COLO668 (cell line): ENCODE results near the gene ACSL6.

Experiments
- DNase-seq: peaks from one replicate; lab custom pipeline; 2025; ENCODE audit not compliant: unreplicated experiment; lab: John Stamatoyannopoulos, UW

The ACSL6 gene

GRCh38 chr5:132001647-132002561, 9.6 kb downstream of the ACSL6 start:
- no peak for DNase-seq

DNA sequence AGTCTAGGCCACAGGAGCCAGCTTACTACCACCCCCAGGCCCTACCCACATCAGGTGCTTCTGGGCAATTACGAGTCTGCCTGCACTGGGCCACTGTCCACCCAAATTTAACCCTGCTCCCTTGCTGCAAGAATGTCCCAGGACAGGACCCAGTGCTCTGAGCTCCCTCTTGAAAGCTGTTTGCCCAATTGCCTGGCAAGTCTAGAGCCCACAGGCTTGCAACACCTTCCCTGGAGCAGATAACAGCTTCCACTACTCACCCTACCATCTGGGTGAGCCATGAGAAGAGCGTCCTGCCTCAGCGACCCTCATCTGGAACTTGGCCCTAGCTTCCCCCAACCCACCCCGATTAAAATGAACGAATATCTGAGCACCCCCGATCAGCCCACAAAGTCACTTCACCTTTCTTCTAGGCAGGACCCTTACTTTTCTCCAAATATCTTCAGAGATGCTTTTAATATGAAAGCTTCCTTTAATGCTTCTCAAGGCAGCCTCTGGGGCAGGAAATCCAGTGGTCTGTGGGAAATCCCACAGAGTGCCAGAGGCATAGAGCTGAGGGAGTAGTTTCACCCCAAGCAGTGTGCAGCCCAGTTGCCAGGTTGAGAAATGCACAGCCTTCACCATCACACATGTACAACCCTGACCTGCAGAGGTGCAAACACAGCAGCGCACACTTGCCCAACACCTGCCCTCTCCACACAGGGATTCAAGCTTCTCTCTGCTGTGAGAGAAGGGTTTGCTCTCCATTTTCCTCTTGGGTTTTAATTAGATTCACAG, 10.6 kb downstream of the ACSL6 start:
- no peak for DNase-seq

DNA sequence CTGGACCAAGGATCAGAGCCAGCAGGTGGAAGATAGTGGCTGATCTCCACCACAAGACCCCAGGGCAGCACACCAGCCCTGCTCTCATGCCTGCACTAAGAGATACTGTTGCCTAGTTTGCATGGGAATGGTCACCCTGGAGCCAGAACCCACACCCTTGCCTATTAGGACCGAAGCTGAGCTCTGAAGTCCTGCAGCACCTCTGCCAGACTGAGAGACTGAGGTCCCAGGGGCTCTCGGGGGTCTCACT, 11.3 kb downstream of the ACSL6 start:
- DNase-seq: no peak

DNA sequence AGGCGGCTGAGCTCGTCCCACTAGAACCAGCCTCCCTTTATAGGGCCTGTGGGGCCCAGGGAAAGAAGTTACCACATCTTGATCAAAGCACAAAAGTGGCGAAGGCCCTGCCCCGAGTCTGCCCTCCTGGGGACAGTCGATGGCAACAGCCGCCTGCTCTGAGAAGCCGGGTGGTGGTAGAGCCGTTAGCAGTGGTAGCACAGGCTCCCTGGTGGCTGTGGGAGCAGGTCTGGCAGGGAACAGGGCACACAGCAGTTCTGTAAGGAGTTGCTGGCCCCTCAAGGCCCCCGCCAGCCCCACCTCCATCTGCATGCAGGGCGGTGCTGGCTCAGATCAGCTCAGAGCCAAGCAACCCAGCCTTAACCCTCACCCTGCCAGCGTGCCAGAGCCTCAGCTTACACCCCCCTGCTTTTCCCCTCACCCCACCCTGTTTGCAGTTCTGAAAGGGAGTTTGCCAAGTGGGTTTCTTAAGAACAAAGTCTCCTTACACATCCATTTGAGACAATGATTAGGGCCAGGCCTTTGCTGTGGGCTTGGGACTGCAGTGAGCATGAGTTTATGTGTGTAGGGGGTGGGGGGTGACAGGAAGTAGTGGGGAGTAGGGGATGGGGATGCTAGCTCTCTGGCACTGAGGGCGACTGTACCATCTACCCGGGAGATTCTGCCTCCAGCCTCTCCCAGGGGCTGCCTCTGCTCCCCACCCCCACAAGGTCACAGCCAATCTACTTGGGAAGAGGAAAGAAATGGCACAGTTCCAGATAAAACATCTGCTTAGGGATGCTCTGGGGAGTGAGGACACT, 11.8 kb downstream of the ACSL6 start:
- no peak for DNase-seq

GRCh38 chr5:131999041-131999440, 12.4 kb downstream of the ACSL6 start:
- DNase-seq: no peak

GRCh38 chr5:131998431-131999040, 12.9 kb downstream of the ACSL6 start:
- DNase-seq: no peak

DNA sequence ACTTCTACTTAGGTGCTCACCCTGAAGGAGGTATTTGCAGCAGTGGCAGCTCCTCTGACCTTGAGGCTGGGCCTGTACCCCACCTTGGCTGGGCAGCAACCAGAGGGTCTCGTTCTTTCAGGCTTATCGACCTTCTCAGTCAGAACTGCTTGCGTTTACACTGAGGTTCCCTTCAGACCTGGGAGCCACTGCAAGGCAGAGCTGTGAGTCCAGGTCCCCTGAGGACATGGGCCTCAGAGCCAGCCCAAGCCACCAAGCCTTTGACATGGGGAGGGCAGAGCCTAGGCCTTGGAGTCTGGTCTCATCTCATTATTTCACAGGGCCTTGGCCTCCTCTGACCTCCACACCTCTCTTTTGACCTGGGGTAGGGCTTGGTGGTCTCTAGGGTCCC, 13.7 kb downstream of the ACSL6 start:
- DNase-seq: no peak

GRCh38 chr5:131997026-131997726, 14.3 kb downstream of the ACSL6 start:
- DNase-seq: no peak

DNA sequence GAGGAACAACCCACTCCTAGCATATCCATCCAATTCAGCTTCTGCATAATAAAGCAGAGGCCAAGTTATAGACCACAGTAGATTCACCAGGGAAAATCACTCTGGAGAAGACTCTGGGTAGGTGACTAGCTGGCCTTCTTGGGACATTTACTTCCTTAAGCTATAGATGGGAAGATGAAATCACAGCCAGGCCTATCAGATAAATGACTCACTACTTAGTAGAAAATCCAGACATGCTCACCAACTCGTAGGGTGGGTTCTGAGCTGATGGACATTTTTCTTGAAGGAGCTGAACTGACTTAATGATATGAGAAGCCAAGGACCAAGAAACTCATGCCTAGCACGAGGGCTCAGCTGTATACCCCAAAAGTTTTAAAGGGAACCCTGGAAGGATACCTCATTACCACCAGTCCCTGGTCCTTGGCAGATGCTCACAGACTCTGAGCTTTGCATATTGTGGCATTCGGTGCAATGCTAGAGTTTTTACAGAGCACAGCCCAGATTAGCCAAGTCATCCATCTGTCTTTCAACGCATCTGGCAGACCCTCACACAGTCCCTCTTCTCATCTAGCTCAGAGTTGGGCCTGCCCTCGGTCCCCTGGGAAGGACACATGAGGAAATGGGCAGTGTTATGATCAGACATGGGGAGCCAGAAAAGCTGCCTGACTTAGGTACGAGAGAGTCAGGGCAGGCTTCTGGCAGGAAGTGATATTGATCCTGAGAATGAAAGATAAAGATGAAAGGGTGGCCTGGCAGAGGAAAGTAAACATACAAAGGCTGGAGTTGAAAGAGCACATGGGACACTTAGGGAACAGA, 15.0 kb downstream of the ACSL6 start:
- DNase-seq: no peak

- no peak for DNase-seq
These were observed 16.8 kb downstream of the ACSL6 start for GRCh38 chr5:131994533-131995226.

- no peak for DNase-seq
These were observed 17.4 kb downstream of the ACSL6 start for GRCh38 chr5:131994090-131994489.

- DNase-seq: no peak
These were observed 17.8 kb downstream of the ACSL6 start for GRCh38 chr5:131993676-131994075.

DNA sequence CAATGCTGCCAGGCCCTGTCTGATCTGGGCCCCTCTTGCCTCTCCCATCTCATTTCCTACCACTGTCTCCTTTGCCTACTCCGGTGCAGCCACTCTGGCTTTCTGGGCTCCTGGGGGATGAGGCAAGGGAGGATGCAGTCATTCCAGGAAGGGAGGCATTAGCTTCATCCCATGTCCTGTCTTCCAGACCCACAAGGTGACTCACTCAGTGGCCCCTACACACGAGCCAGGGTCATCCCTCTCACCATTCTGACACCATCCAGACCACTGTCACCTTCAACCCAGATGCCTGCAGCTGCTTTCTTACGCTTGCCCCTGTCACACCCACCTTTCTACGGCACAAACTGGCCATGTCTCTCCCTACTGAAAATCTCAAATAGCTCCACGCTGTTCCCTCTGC, 19.1 kb downstream of the ACSL6 start:
- DNase-seq: no peak

DNA sequence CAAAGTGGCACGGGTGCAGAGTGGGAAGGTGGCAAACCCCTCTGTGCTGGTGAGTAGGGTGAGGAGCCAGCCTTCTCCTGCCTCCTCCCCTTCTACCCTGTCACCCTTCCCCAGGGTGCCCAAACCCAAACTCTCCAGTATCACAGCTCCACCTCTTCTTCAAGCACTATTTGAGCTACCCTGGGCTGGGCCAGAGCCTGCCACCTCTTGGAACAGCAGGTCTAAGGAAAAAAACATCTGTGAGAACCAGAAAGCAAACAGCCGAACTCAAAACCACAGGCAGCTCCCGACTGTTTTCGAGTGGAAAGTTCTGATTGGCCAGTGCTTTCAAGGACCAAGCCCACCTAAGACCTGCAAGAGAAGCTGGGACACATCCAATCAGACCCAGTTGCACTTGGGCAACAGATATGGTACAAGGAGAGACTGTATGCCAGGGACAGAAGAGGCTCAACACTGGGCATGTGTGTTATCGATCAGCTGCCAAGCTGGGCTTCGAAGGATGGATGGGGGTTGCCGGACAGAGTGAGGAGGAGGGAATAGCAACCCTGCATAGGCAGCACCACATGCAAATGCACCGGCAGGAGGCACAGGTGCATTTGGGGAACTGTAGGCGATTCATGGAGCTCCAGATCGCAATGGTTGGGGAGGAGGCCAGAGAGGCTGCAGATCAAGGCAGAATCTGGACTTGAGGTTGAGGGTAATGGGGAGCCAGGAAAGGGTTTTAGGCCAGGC, 19.7 kb downstream of the ACSL6 start:
- no peak for DNase-seq

- DNase-seq: no peak
These were observed 20.7 kb downstream of the ACSL6 start for GRCh38 chr5:131990716-131991115.

GRCh38 chr5:131988601-131989000, 22.9 kb downstream of the ACSL6 start:
- DNase-seq: no peak

DNA sequence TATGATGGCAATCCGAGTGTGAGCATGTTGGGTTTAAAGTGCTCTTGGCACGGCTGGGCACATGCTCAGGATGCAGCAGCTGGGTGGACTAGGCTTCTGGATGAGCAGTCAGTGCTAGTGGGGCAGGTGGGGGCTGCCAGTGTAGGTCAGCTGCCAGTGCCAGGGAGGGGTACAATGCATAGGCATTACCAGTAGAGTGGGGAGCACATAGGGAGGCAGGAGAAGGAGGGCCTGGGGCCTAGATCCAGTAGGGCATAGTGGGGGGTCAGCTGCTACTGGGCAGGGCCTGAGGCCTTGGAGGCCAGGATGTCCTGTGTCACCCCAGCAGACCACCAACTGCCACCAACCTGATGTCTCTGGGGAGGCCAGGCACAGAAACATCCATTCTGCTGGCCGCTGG, 24.2 kb downstream of the ACSL6 start:
- no peak for DNase-seq

- no peak for DNase-seq
These were observed 25.1 kb downstream of the ACSL6 start for GRCh38 chr5:131986161-131986912.
